Body of pancreas (tissue), 4 donors: ENCODE measurements around the gene PLPP2. TPM values are rescaled to one million over a fixed set of nuclear protein-coding genes. Genes with fewer than 3 reads are reported as not detected.

ENCODE experiments used
- ATAC-seq: fragments of 150-250 bp; one replicate; pipeline ENCODE4 v1.9.1; 2016
- DNase-seq, 4 donors: peaks; one replicate each; pipeline ENCODE4 v3.0.0-alpha.2; 2019
- H3K27ac ChIP-seq, 4 donors: fragments of 200-600 bp; sonication (generic); 1 replicate in 3 of 4; 2 replicates in 1 of 4; pipeline versions ENCODE4 v1.5.1 to v1.6.1; 2016 to 2019; ENCODE audit warnings: mild to moderate bottlenecking in 1 of 4, mixed read lengths in 1 of 4, moderate library complexity in 1 of 4
- H3K27me3 ChIP-seq, 2 donors: fragments of 200-600 bp; sonication (generic); one replicate each; pipeline ENCODE4 v1.6.0; 2016; ENCODE audit warnings: mild to moderate bottlenecking in 1 of 2
- H3K36me3 ChIP-seq, 2 donors: fragments of 200-600 bp; sonication (generic); replicated peaks in 1 of 2; 2 replicates each; pipeline ENCODE4 v1.5.1; 2016; ENCODE audit warnings: low read depth in 2 of 2; ENCODE audit not compliant: insufficient read depth in 1 of 2
- H3K4me1 ChIP-seq: fragments of 200-600 bp; sonication (generic); one replicate; pipeline ENCODE4 v1.6.0; 2016
- H3K4me3 ChIP-seq, 2 donors: fragments of 200-600 bp; sonication (generic); 1 replicate in 1 of 2; 2 replicates in 1 of 2; pipeline ENCODE4 v1.5.1; 2016 to 2019
- H3K9me3 ChIP-seq, 3 donors: fragments of 200-600 bp; sonication (generic); 1 replicate in 2 of 3; 2 replicates in 1 of 3; pipeline ENCODE4 v1.5.1; 2016
- CTCF ChIP-seq, 7 experiments: fragments of 450-650 bp in 4 of 7; fragments of 200-600 bp in 3 of 7; sonication (generic) in 3 of 7; IDR thresholded peaks; one replicate each; pipeline ENCODE4 v1.5.1; 2016 to 2019; ENCODE audit warnings: antibody characterized with exemption in 7 of 7
- POLR2A ChIP-seq, 3 donors: fragments of 450-650 bp; IDR thresholded peaks; one replicate each; pipeline ENCODE4 v1.6.1; 2016; ENCODE audit warnings: antibody characterized with exemption in 3 of 3, mild to moderate bottlenecking in 2 of 3
- WGBS, 2 donors: methylation state at CpG; one replicate each; pipeline ENCODE4 v1.1.5; 2017; 5-methylcytosine and 5-hydroxymethylcytosine counted together
- intact Hi-C: fragments of 100-400 bp; cut with DNase I; formaldehyde crosslinking; loops from one replicate; pipeline ENCODE4 v1.15.1; 2023
- total RNA-seq, 2 donors: library from RNA; depleted of rRNA; stranded (reverse); fragments of >200 nt; gene quantifications; one replicate each; pipeline ENCODE4 v1.1.0, GENCODE V29; 2016

Gene PLPP2
- total RNA-seq, 2 donors from 2014 or later, result 66.4 to 75.8 TPM

DNA sequence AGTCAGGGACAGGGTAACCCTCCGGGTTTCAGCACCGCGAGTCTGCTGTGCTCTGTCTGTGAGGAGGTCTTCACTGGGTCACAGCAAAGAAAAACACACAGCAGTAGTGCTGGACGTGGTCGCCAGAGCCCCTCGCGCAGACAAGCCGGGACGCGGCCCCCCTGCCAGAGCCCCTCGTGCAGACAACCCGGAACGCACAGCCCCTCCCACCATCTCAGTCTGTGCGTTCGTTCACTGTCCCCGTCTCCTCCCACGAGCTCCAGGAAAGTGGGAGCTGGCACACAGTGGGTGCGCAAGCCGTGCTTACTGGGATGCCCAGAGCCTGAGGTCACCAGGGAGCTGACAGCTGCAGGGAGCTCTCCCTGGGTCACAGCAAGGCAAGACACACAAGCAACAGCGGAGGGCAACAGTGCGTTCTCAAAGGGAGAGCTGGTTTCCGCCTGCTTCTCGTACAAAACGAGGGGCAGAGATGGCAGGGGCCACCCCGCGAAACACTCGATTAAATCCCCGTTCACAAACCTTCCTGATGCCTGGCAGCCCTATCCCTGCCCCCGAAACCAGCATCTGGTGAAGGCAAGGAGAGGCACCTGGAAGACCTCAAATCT is 3.2 kb upstream of the PLPP2 start:
- 8 to 10% methylated on average over 12 to 29 of the region's 29 CpGs for WGBS, 2 donors
- Histone ChIP-seq H3K4me3 (no peak overlapping the region), H3K36me3 (no peaks in the 10 kb centered on the region), H3K27ac (peak overlapping the region in 1 of 4 donors; percentile 17), H3K27me3 (peaks cover 0 to 15% of the 10 kb centered on the region in 2 donors), H3K4me1 (peaks cover 41% of the 10 kb centered on the region), H3K9me3 (no peaks in the 10 kb centered on the region)
- DNase-seq (no peak), ATAC-seq (no peak)
- intact Hi-C loops, result no loop called here
- TF ChIP-seq POLR2A (IDR thresholded peaks at IDR 0.05) (no peak), CTCF (IDR thresholded peaks at IDR 0.05) (no peak)

GRCh38 chr19:293436-294110 is 2.4 kb upstream of the PLPP2 start:
- ATAC-seq, result no peak
- DNase-seq, result no peak
- TF ChIP-seq CTCF (IDR thresholded peaks at IDR 0.05) (no peak), POLR2A (IDR thresholded peaks at IDR 0.05) (no peak)
- no peak overlapping the region for H3K4me3 ChIP-seq
- intact Hi-C loops, result no loop called here
- H3K36me3 ChIP-seq, result no peaks in the 10 kb centered on the region
- peaks cover 0 to 15% of the 10 kb centered on the region in 2 donors for H3K27me3 ChIP-seq
- no peaks in the 10 kb centered on the region for H3K9me3 ChIP-seq
- H3K4me1 ChIP-seq, result peaks cover 49% of the 10 kb centered on the region
- H3K27ac ChIP-seq, result no peak overlapping the region
- WGBS, 2 donors, result 66 to 70% methylated on average over 6 to 14 of the region's 14 CpGs

DNA sequence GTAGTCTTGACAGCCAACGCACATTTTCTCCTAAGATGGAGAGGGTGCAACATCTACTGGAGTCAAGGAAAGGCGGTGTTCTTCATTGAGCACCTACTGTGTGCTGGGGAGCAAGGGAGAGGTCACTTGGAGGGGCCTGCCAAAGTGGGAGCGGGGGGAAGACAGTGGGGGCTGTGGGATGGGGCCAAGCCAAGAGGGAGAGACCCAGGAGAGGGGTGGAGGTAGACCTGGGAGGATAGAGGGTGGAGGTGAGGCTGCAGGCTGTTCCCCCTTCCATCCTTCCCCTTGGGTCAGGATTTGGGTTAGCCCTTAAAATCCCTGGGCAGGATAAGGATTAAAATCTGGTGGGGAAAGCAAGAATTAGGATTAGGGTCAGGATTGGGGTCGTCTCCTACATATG is 1.7 kb upstream of the PLPP2 start:
- Histone ChIP-seq H3K4me1 (peaks cover 52% of the 10 kb centered on the region), H3K36me3 (no peaks in the 10 kb centered on the region), H3K9me3 (no peaks in the 10 kb centered on the region), H3K27me3 (peaks cover 0 to 15% of the 10 kb centered on the region in 2 donors), H3K27ac (no peak overlapping the region), H3K4me3 (no peak overlapping the region)
- DNase-seq (no peak), ATAC-seq (no peak)
- WGBS, 2 donors, result 72 to 79% methylated on average over 4 of the region's 4 CpGs
- no peak for TF ChIP-seq CTCF (IDR thresholded peaks at IDR 0.05)
- TF ChIP-seq POLR2A (IDR thresholded peaks at IDR 0.05), result no peak
- intact Hi-C loops, result no loop called here

GRCh38 chr19:292281-292884 is 1.2 kb upstream of the PLPP2 start:
- H3K27ac ChIP-seq, result no peak overlapping the region

More at GRCh38 chr19:292281-292884, 1.2 kb upstream of the PLPP2 start:
- peaks cover 0 to 15% of the 10 kb centered on the region in 2 donors for H3K27me3 ChIP-seq
- DNase-seq (no peak), ATAC-seq (no peak)
- H3K4me1 ChIP-seq, result peaks cover 52% of the 10 kb centered on the region
- no peak overlapping the region for H3K4me3 ChIP-seq
- H3K9me3 ChIP-seq, result no peaks in the 10 kb centered on the region
- no peaks in the 10 kb centered on the region for H3K36me3 ChIP-seq
- TF ChIP-seq POLR2A (IDR thresholded peaks at IDR 0.05), result no peak
- no peak for TF ChIP-seq CTCF (IDR thresholded peaks at IDR 0.05)
- 77 to 86% methylated on average over 5 to 15 of the region's 15 CpGs for WGBS, 2 donors
- intact Hi-C loops, result no loop called here
